ENCODE measurements around the gene IRAK1.

Gene IRAK1

DNA sequence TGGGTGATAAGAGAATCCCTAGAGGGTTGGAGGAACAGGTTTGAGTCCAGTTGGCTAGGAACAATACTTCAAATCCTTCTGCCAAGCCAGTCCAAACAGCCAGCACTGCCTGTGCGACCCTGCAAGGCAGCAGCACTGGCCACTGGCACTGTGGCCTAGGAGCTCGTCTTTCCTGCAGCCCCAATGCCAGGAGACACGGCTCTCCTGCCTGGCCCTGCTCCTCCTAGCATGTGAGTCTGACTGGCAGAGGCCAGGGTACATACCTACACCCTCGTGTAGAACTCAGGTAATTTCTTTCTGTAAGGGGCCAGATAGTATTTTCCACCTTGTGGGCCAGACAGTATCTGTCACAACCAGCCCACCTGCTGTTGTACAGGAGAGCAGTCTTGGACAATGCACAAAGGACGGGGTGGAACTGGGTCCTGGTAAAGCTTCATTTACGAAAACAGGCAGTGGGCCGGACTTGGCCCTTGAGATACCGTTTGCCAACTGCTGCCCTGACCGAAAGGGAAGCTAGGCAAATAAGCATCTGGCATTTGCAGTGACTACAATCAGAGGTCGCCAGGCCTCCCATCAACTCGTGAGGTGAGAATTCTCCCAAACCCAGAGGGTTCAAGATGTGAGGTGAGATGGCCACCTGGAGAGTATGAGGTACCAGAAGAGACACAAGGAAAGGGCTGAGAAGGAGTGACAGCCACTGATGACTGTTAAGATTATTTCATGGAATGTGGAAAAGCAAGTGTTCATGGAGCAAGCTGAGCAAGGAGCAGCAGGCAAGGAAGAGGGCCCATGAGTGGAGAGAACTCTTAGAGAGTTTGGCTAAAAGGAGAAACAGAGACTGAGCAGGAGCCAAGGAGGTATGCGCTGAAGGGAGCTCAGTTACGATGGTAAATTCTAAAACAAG is 29.8 kb upstream of the IRAK1 start:
- Mint-ChIP-seq H3K9me3 (no peaks in the 10 kb centered on the region), H3K36me3 (peaks cover 9 to 12% of the 10 kb centered on the region in 2 donors), H3K4me3 (no peak overlapping the region), H3K27ac (no peak overlapping the region), H3K27me3 (no peaks in the 10 kb centered on the region), H3K4me1 (peaks cover 12 to 21% of the 10 kb centered on the region in 2 donors)
- ATAC-seq (replicated peaks) (no peak), DNase-seq (no peak)

DNA sequence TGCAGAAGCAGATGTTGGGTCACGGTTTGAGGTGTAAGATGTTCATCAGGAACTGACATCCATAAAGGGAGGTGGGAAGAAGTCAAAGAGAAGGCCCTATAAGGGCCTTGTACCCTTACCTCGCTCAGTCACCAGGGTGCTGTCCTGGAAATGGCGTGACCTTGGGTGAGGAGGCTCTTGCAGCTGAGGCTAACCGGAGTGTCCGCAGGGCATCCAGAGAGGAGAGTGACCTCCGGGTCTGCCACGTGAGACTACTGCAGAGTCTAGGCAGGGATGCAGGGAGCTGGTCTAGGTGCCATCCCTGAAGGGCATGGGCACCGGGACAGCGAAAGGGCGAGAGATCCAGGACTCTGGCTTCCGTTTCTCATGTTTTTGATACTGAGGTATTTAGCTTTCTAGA is 28.7 kb upstream of the IRAK1 start:
- H3K27me3 Mint-ChIP-seq, result no peaks in the 10 kb centered on the region
- H3K4me1 Mint-ChIP-seq, result peaks cover 12 to 21% of the 10 kb centered on the region in 2 donors
- no peaks in the 10 kb centered on the region for H3K9me3 Mint-ChIP-seq
- peaks cover 11 to 15% of the 10 kb centered on the region in 2 donors for H3K36me3 Mint-ChIP-seq
- no peak for DNase-seq
- no peak overlapping the region for H3K4me3 Mint-ChIP-seq
- H3K27ac Mint-ChIP-seq, result no peak overlapping the region
- ATAC-seq (replicated peaks), result no peak

DNA sequence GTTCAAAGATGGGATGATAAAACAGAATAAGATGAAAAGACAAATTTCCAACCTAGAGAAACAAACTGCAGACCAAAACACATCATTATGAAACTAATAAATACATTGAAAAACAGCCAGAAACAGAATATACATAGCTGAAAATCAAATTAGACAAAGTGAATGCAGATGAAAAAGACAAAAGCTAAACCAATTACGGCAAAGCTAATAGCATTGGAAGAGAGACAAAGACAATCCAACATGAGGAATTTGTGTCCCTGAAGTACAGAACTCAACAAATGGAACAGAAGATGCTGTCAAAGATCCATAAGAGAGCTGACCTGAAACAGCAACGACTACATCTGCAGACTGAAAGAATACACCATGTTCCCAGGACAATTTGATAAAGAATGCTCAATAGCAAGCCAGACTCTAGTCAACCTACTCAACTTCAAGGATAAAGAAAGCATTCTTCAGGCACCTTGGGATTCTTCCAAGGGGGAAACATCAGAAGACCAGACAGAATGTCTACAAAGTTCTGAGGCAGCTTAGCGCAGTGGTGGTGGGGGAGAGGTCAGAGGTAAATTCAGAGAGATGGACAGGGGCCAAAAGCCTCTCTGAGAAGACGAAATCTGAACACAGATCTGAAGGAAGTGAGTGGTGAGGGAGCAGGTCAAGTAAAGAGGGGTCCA is 27.4 kb upstream of the IRAK1 start:
- Mint-ChIP-seq H3K27me3 (no peaks in the 10 kb centered on the region), H3K4me1 (peaks cover 12 to 21% of the 10 kb centered on the region in 2 donors), H3K36me3 (peaks cover 11 to 15% of the 10 kb centered on the region in 2 donors), H3K27ac (no peak overlapping the region), H3K9me3 (no peaks in the 10 kb centered on the region), H3K4me3 (no peak overlapping the region)
- DNase-seq, result no peak
- no peak for ATAC-seq (replicated peaks)

DNA sequence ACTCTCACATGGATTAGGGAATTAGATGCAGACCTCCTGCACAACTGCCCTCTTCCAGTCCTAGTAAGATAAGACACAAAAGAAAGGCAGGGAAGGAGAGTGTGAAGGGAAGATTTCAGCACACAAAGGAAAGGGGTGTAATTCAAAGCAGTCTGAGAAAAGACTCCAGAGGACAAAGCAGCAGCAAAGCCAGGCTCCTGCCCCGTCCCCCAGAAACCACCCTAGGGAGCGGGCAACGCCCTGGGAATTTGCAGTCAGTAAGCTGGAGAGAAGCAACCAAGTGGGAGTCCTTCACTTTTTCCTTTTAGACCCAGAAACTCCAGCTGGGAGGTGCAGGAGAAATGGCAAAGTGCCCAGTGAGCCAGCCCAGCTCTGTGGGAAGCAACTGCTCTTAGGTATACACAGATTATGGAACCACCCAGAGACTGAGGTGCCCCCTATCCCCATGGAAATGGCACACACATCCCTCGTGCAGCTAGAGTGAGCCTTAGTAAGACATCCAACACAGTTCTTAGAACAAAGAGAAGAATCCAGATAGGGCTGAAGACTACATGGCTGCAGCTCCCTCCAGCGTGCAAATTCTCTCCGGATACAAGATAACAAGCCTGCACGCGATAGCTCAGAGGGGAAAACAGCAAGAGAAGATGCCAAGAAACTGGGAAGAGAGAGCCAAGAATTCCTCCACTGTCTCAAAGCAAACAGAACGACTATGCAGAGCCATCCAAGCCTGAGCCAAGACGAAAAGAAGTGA is 26.5 kb upstream of the IRAK1 start:
- Mint-ChIP-seq H3K27me3 (no peaks in the 10 kb centered on the region), H3K36me3 (peaks cover 11 to 15% of the 10 kb centered on the region in 2 donors), H3K27ac (no peak overlapping the region), H3K9me3 (no peaks in the 10 kb centered on the region), H3K4me3 (no peak overlapping the region), H3K4me1 (peaks cover 14 to 20% of the 10 kb centered on the region in 2 donors)
- no peak for DNase-seq
- no peak for ATAC-seq (replicated peaks)

DNA sequence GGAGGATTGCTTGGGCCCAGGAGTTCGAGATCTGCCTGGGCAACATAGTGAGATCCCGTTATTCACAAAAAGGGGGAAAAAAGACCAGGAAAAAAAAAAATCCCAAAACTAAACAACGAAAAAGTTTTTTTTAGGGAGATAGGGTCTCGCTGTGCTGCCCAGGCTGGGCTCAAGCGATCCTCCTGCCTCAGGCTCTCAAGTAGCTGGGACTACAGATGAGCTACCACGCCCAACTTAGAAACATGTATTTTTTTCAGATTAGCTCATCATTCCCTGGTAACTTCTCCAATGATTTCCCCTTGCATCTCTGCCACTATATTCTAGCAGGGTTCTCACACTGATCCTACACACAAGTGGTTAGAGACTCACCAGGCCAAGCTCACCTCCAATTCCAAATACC is 24.4 kb upstream of the IRAK1 start:
- ATAC-seq (replicated peaks), result no peak
- Mint-ChIP-seq H3K36me3 (peaks cover 16 to 17% of the 10 kb centered on the region in 2 donors), H3K27ac (no peak overlapping the region), H3K4me1 (peaks cover 13 to 21% of the 10 kb centered on the region in 2 donors), H3K4me3 (no peak overlapping the region), H3K9me3 (no peaks in the 10 kb centered on the region), H3K27me3 (no peaks in the 10 kb centered on the region)
- DNase-seq, result no peak

DNA sequence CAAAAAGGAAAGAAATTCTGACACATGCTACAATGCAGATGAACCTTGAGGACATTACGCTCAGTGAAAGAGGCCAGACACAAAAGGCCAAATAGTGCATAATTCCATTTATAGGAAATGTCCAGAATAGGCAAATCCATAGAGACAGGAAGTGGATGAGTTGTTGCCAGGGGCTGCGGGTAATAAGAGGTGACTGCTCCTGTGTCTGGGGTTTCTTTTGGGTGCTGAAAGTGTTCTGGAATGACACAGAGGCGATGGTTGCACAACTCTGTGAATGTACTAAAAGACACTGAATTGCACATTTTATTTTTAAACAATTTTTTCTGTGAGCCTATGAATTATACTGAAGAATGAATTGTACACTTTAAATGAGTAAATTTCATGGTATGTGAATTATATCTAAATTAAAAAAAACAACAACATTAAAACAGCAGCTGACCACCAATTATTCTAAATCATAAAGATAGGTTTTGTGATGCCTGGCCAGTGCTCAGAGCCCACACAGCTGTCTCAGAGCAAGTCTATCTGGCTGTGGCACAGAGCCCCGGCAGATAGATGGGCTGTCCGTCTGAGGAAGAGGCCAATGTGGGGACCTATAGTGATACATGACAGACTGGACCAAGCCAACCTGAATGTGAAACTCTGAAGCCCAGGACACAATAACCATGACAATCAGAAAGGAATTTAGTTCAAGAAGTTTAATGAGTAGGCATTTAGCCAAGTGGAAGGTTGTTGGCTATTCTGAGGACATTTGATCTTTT is 23.5 kb upstream of the IRAK1 start:
- H3K4me1 Mint-ChIP-seq, result peaks cover 13 to 21% of the 10 kb centered on the region in 2 donors
- DNase-seq (no peak), ATAC-seq (replicated peaks) (no peak)
- no peak overlapping the region for H3K27ac Mint-ChIP-seq
- H3K27me3 Mint-ChIP-seq, result no peaks in the 10 kb centered on the region
- peaks cover 14 to 18% of the 10 kb centered on the region in 2 donors for H3K36me3 Mint-ChIP-seq
- H3K4me3 Mint-ChIP-seq, result no peak overlapping the region
- no peaks in the 10 kb centered on the region for H3K9me3 Mint-ChIP-seq

DNA sequence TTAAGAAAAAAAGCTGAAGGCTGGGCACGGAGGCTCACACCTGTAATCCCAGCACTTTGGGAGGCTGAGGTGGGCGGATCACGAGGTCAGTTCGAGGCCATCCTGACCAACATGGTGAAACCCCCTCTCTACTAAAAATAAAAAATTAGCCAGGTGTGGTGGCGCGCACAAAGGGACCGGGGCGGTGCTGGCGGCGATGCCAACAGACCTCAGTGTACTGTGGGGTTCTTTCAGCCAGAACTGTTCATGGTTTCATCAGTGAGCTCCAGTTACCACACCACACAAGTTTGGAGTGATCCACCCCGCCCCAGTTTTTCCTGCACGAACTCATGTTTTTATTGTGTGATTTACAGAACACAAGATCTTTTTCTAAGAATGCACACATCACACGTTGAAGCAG is 21.2 kb upstream of the IRAK1 start:
- no peak overlapping the region for H3K4me3 Mint-ChIP-seq
- DNase-seq (no peak), ATAC-seq (replicated peaks) (peak in 1 of 2 donors; percentile 35)
- H3K9me3 Mint-ChIP-seq, result no peaks in the 10 kb centered on the region
- H3K36me3 Mint-ChIP-seq, result peaks cover 17 to 20% of the 10 kb centered on the region in 2 donors
- H3K27ac Mint-ChIP-seq, result no peak overlapping the region
- peaks cover 14 to 29% of the 10 kb centered on the region in 2 donors for H3K4me1 Mint-ChIP-seq
- no peaks in the 10 kb centered on the region for H3K27me3 Mint-ChIP-seq

DNA sequence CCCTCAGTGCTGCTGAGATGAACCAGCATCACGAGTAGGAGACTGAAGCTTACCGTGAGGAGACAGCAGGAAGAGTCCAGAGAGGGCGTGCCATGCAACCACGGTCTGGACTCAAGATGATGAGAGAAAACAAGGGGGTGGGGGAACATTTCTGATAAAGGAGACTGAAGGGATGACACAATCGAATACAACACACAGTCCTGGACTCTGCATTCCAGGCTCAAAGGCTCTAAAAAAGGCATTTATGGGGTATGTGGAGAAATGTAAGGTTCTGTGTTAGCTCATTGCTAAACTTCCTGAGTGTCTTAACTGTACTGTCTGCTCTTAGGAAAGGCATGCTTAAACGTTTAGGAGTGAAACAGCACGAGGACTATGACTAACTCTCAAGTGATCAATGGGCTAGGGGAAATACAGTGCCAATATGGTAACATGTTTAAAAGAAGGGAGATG is 20.6 kb upstream of the IRAK1 start:
- Mint-ChIP-seq H3K9me3 (no peaks in the 10 kb centered on the region), H3K4me3 (no peak overlapping the region), H3K36me3 (peaks cover 18 to 20% of the 10 kb centered on the region in 2 donors), H3K4me1 (peaks cover 14 to 29% of the 10 kb centered on the region in 2 donors), H3K27ac (peak overlapping the region; percentile 63), H3K27me3 (no peaks in the 10 kb centered on the region)
- no peak for DNase-seq
- ATAC-seq (replicated peaks), result peak in 1 of 2 donors; percentile 58

DNA sequence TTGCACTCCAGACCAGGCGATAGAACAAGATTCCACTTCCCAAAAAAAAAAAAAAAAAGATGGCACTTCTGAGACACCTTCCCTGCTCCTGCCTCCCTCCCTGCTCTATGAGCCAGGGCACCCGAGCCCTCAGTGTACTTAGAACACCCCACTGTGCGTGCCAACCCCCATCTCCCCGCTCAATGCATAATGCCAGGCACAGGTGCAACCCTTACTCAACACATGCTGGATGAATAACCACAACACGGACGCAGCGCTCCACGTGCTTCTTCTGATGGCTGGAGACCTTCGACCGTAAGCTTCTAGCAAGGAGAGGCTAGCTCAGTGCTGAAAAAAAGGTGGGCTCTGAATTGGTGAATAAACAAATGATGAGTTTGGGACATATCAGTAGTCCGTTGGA is 19.9 kb upstream of the IRAK1 start:
- DNase-seq, result no peak
- Mint-ChIP-seq H3K4me3 (no peak overlapping the region), H3K9me3 (no peaks in the 10 kb centered on the region), H3K36me3 (peaks cover 18 to 20% of the 10 kb centered on the region in 2 donors), H3K4me1 (peaks cover 14 to 29% of the 10 kb centered on the region in 2 donors), H3K27me3 (no peaks in the 10 kb centered on the region), H3K27ac (peak overlapping the region; percentile 60)
- no peak for ATAC-seq (replicated peaks)

DNA sequence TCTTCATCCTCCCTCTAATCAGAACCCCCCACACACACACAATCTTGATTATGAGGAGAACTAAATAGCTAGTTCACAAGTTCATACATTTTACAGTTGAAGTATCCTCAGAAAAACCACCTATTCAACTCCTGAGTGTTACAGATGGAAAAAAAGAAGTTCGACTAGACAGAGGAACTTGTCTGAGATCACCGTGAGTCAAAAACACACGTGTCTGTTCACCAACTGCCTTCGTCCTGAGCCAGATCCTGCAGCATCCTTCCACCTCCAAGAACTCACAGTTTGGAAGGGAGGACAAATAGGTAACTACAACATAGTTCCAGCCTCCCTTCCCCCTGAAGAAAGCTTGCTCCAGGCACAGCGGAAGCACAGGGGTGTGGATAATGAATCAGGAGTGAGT is 19.0 kb upstream of the IRAK1 start:
- ATAC-seq (replicated peaks), result no peak
- peaks cover 14 to 31% of the 10 kb centered on the region in 2 donors for H3K4me1 Mint-ChIP-seq
- no peaks in the 10 kb centered on the region for H3K27me3 Mint-ChIP-seq
- H3K9me3 Mint-ChIP-seq, result no peaks in the 10 kb centered on the region
- peaks cover 16 to 17% of the 10 kb centered on the region in 2 donors for H3K36me3 Mint-ChIP-seq
- no peak for DNase-seq
- H3K27ac Mint-ChIP-seq, result no peak overlapping the region
- no peak overlapping the region for H3K4me3 Mint-ChIP-seq

DNA sequence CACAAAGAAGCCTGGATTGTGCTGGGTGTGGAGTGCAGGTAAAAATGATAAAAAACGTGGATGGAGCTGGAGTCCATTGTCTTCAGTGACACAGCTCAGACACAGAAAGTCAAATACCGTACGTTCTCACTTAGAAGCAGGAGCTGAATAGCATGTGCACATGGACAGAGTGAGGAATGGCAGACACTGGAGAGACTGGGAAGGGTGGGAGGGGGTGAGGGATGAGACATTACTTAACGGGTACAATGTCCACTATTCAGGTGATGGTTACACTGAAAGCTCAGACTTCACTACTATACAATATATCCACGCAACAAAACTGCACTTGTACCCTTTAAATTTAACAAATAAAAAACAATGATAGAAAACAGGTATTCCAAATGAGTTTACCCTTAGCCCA is 18.1 kb upstream of the IRAK1 start:
- no peak overlapping the region for H3K27ac Mint-ChIP-seq
- H3K27me3 Mint-ChIP-seq, result no peaks in the 10 kb centered on the region
- ATAC-seq (replicated peaks) (no peak), DNase-seq (no peak)
- no peak overlapping the region for H3K4me3 Mint-ChIP-seq
- H3K4me1 Mint-ChIP-seq, result peaks cover 14 to 34% of the 10 kb centered on the region in 2 donors
- H3K36me3 Mint-ChIP-seq, result peaks cover 16 to 17% of the 10 kb centered on the region in 2 donors
- H3K9me3 Mint-ChIP-seq, result no peaks in the 10 kb centered on the region

DNA sequence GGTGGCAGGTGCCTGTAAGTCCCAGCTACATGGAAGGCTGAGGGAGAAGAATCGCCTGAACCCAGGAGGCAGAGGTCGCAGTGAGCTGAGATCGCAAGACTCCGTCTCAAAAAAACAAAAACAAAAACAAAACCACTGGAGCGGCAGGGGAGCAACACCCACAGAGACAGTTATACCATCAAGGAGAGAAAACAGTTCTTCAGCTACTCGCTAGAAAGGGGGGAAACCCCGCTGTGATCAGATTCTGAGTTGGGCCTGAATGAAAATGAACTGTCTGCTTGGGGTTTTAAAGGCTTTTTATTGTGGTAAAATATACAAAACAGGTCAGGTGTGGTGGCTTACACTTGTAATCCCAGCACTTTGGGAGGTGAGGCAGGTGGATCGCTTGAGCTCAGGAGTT is 16.8 kb upstream of the IRAK1 start:
- Mint-ChIP-seq H3K9me3 (no peaks in the 10 kb centered on the region), H3K27me3 (no peaks in the 10 kb centered on the region), H3K4me1 (peaks cover 13 to 34% of the 10 kb centered on the region in 2 donors), H3K36me3 (peaks cover 16 to 24% of the 10 kb centered on the region in 2 donors), H3K4me3 (peak overlapping the region in 1 of 2 donors; percentile 42), H3K27ac (peak overlapping the region; percentile 44)
- no peak for DNase-seq
- peak; percentile 39 to 54 for ATAC-seq (replicated peaks)

DNA sequence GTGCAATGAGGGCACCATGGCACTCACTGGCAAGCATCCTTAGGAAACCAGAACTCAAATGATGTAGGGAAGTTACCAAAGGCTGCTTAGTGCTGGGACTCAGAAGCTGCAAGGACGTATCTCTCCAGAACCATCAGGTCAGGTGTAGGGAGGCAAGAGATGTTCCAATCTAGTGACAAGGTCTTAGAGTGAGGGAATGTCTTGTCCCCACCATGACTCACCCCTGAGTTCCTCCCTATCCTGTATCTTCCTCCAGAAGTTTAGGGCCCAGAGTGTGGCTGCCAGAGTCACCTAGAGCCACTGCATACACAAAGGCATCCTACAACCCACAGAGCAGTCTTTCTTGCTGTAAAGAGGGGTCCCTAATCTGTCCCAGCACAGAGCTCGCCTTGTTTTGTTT is 14.1 kb upstream of the IRAK1 start:
- Mint-ChIP-seq H3K27ac (no peak overlapping the region), H3K4me3 (no peak overlapping the region), H3K4me1 (peaks cover 7 to 13% of the 10 kb centered on the region in 2 donors), H3K9me3 (no peaks in the 10 kb centered on the region), H3K27me3 (no peaks in the 10 kb centered on the region), H3K36me3 (peaks cover 15 to 24% of the 10 kb centered on the region in 2 donors)
- no peak for ATAC-seq (replicated peaks)
- no peak for DNase-seq

All from stimulated activated naive B cell treated with anti-CD40 and anti-IgM and Interleukin-4, amounts not matched to agents 10 μg/mL and 1 μg/mL and 100 μg/mL, for 72 hours (primary cell).